Measurements from ENCODE around the gene EN1.

DNA sequence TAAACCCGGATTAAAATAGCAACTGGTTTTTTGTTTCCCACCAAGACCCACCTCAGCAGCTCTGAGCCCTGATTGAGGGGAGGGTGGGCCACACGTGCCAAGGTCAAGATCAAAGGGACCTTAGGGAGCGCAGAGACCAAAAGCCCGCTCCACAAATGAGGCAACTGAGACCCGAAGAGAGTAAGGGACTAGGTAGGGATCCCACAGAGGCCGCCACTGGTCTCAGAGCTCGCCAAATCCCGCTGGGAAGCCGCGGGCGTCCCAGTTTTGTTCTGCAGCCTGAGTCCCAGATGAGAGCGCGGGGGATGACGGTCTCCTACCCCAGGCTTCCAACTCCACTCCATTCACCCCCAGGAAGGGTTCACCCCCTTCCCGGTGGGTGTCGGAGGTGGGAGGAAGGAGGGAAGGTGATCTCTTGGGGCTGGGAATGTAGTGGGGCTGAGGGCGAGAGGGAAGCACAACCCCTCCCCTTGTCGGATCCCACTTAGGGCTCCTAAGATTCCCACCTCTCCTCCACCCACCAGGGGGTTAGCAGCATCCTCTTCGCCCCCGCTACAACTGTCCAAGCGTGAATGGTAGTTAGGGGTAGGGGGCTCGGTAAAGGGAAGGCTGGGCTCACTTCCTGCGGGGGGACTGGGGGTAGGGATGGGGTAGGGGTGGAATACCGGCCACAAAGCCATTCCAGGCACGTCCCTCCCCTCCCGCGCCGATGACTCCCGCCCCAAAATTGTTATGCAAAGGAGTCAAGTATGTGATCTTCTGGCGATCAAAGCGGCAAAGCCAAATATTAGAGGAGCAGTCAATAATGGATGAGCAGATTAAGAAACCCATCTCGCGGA is 7.3 kb upstream of the EN1 start:
- TF ChIP-seq POLR2A (IDR thresholded peaks at IDR 0.05) (no peak), CTCF (IDR thresholded peaks at IDR 0.05) (no peak), EP300 (IDR thresholded peaks at IDR 0.05) (no peak)
